GM12873 (cell line): ENCODE measurements around the gene PTPRT.

ENCODE experiments used
- TF ChIP-seq, protein P1 (sequence below): IDR thresholded peaks from 2 replicates; pipeline ENCODE4 v1.5.1; 2012; ENCODE audit warnings: low read depth, mild to moderate bottlenecking, moderate library complexity, low read length, control low read depth; ENCODE audit not compliant: insufficient read depth; ENCODE audit errors: missing control alignments

The PTPRT gene

DNA sequence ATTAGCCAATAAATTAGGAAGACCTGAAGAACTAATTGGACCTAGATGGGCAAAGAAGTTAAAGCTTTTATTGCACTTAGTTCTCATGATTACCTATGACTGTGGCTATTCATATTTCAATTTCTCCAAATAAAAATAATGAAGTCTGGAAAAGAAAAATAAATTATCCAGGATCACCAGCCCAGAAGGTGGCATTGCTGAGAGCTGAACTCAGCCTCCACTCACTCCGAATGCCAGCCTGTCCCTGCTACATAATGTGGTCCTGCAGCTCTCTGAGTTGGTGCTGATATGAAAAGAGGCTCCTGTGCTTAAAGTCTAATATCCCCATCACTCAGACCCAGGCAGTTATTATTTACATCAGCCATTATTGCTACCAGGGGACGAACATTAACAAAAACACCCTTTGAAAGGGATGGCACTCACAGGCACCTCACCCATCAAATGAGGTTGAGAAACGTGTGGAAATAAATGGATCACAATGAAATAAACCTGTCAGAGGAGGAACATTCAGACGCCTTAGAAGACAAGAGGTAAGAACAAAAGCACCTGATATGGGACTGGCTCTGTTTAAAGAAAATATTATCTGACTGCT is 921.8 kb downstream of the PTPRT start:
- TF ChIP-seq, protein P1, sequence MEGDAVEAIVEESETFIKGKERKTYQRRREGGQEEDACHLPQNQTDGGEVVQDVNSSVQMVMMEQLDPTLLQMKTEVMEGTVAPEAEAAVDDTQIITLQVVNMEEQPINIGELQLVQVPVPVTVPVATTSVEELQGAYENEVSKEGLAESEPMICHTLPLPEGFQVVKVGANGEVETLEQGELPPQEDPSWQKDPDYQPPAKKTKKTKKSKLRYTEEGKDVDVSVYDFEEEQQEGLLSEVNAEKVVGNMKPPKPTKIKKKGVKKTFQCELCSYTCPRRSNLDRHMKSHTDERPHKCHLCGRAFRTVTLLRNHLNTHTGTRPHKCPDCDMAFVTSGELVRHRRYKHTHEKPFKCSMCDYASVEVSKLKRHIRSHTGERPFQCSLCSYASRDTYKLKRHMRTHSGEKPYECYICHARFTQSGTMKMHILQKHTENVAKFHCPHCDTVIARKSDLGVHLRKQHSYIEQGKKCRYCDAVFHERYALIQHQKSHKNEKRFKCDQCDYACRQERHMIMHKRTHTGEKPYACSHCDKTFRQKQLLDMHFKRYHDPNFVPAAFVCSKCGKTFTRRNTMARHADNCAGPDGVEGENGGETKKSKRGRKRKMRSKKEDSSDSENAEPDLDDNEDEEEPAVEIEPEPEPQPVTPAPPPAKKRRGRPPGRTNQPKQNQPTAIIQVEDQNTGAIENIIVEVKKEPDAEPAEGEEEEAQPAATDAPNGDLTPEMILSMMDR, result no peak

DNA sequence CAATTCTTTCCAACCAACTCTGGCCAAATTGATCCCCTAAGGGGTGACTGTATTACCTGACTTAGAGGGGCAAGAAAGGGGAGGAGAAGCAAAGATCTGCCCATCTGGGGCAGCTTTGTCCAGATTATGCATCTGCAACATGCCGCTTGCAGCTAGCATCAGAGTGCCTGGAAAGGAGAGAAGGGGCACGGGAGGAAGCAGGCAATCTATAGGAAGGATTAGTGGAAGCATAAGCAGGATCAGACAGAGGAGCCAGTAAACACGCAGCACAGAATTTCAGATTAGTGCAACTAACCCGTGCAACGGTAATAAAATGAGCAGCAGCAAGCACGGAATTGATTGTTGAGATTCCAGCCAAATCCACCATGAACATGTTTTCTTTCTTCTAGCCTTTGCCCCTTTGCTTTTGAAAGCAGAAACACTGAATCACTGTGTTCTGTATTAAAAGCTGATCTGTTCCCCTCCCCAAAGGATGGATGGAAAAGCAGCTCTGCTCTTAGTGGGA is 927.9 kb downstream of the PTPRT start:
- TF ChIP-seq, protein P1, result no peak

DNA sequence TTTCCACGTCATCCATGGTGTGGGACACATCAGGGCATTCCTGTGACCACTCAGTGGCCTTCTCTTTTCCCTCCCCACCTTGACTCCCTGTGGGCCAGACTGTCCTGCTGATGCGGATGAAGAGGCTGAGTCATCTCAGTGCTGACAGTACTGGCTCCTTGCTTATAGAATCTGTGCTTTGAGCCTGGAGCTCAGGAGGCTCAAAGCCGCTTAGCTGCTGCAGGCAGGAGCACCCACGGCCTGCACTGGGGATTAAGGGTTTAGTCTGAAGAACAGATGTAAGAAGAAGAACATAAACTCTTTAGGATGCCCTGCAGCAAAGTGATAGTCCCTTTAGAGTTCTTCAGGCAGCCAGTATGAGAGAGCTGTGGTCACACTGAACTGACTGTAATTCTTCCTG is 929.5 kb downstream of the PTPRT start:
- TF ChIP-seq, protein P1, result no peak

DNA sequence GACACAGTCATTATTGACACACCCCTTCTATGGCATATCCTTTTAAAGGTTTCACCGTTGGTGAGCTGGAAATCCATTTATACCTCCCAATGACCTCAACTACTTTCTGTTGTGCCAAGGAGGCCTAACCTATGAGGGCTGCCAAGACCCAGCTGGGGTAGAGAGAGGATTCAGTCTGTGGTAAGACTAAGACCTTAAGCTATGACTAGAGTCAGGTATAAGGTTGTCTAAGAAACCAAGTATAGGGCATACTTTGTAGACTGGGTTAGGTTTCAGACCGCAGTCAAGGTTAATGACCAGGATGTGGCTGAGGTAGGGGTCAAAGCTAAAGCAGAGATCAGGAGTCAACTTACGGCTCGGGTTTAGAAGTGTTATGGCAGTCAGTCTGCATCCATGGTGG is 930.3 kb downstream of the PTPRT start:
- TF ChIP-seq, protein P1, result no peak

DNA sequence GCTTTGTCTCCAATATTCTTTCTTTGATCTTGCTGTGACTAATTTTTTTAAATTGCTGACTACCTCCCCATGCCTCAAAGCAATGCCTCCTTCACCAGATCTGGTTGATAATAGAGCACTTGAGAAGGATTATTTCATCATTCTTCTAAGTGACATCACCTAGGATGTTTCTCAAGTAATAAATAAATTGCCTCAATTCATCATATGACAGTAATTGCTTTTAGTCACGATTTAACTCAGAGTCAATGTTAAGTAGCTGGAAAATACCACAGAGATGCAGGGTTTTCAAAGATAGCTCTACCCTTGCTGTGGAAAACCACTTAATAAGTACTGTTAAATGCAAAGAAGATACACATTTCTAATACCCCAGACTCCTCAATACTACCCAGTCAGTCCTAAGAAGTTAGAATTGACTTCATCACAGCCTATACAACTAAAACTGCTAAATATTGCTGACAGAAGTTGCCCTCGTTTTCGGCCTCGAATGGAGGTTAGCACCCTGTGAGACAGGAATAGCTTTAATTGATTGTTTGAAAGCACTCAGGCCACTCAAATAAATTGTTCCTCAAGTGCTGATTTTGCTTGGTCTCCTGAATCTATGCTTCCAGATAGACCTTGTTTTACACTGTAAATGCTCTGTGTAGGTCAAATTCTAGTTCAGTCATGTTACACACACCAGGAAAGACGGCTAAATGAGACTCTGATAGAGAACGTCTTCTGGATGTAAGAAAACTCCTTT is 931.0 kb downstream of the PTPRT start:
- TF ChIP-seq, protein P1, result no peak

DNA sequence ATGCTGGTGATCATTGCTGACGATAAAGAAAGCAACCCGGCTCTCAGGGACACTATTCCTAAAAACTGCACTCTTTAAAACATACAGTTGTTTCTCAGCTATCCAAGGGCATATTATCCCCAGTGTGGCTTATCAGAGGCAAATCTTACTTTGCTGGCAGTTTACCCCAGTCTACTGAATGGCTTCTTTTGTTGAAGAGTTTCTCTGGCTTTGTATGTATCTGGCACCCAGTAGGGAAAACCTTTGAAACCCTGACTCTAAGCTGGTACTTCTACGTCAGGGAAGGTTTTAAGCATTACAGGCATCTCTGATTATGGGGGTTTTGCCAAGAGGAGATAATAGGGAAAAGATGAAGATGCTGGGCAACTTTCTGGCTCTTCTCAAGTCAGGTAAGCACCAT is 933.9 kb downstream of the PTPRT start:
- TF ChIP-seq, protein P1, result no peak

DNA sequence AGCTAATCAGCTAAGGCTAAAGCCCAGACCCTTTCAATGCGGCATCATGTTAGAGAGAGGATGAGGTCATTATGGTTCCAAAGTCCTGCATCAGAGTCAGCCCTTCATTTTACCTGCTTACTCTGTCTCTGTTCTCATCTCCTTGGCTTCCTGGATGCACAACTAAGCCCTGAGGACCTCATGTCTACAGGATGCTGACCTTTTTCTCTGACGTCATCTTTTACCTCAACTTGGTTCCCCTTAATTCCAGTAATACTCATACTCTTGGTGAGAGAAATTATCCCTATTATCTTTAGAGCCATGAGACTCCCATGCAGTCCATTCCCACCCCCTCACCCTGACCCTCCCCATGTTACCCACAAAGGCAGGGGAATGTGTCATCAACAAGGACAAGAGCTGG is 935.0 kb downstream of the PTPRT start:
- TF ChIP-seq, protein P1, result no peak
